HEK293T (cell line): Measurements from ENCODE around the gene KIF3A.

Source experiments
- CTCF ChIA-PET: fragments of 350-600 bp; formaldehyde crosslinking; extraction: SDS; loops from one replicate; lab custom pipeline; 2021; ENCODE audit warnings: antibody characterized with exemption, inconsistent platforms; lab: Yijun Ruan, JAX
- POLR2A ChIA-PET: fragments of 350-600 bp; formaldehyde crosslinking; extraction: SDS; loops from one replicate; lab custom pipeline; 2020; ENCODE audit warnings: antibody characterized with exemption, inconsistent platforms; lab: Yijun Ruan, JAX
- DNase-seq: peaks from one replicate; pipeline ENCODE4 v3.0.0; 2012; ENCODE audit warnings: mixed read lengths; ENCODE audit errors: extremely low spot score
- ARNT ChIP-seq: fragments of 450-650 bp; IDR thresholded peaks from 2 replicates; pipeline ENCODE4 v1.6.1; 2017; ENCODE audit warnings: mild to moderate bottlenecking
- BHLHE40 ChIP-seq: fragments of 450-650 bp; IDR thresholded peaks from 2 replicates; pipeline ENCODE4 v1.6.1; 2016; ENCODE audit warnings: mild to moderate bottlenecking, moderate library complexity, borderline replicate concordance
- CTBP1 ChIP-seq: fragments of 450-650 bp; IDR thresholded peaks from 2 replicates; pipeline ENCODE4 v1.6.1; 2016; ENCODE audit warnings: borderline replicate concordance
- ELF4 ChIP-seq: fragments of 450-650 bp; IDR thresholded peaks from 2 replicates; pipeline ENCODE4 v1.6.1; 2017; ENCODE audit warnings: antibody characterized with exemption
- FOXA1 ChIP-seq: fragments of 450-650 bp; IDR thresholded peaks from 2 replicates; pipeline ENCODE4 v1.6.1; 2016; ENCODE audit warnings: mild to moderate bottlenecking
- FOXK2 ChIP-seq: fragments of 450-650 bp; IDR thresholded peaks from 2 replicates; pipeline ENCODE4 v1.6.1; 2016; ENCODE audit warnings: mild to moderate bottlenecking
- FOXM1 ChIP-seq: fragments of 450-650 bp; IDR thresholded peaks from 2 replicates; pipeline ENCODE4 v1.6.1; 2017; ENCODE audit warnings: mild to moderate bottlenecking, borderline replicate concordance
- HDGF ChIP-seq: fragments of 450-650 bp; IDR thresholded peaks from 2 replicates; pipeline ENCODE4 v1.6.1; 2017; ENCODE audit warnings: antibody characterized with exemption, borderline replicate concordance
- L3MBTL2 ChIP-seq: fragments of 450-650 bp; conservative IDR thresholded peaks from 2 replicates; pipeline ENCODE4 v1.6.1; 2016; ENCODE audit warnings: mild to moderate bottlenecking
- LEF1 ChIP-seq: fragments of 450-650 bp; IDR thresholded peaks from 2 replicates; pipeline ENCODE4 v1.6.1; 2017; ENCODE audit warnings: mild to moderate bottlenecking, borderline replicate concordance
- NFRKB ChIP-seq: fragments of 450-650 bp; IDR thresholded peaks from 2 replicates; pipeline ENCODE4 v1.6.1; 2016; ENCODE audit warnings: mild to moderate bottlenecking, moderate library complexity
- PKNOX1 ChIP-seq: fragments of 450-650 bp; IDR thresholded peaks from 2 replicates; pipeline ENCODE4 v1.6.1; 2016
- SP1 ChIP-seq: fragments of 450-650 bp; IDR thresholded peaks from 2 replicates; pipeline ENCODE4 v1.6.1; 2017
- SUZ12 ChIP-seq: fragments of 450-650 bp; IDR thresholded peaks from 2 replicates; pipeline ENCODE4 v1.6.1; 2016; ENCODE audit warnings: mild to moderate bottlenecking
- TARDBP ChIP-seq: fragments of 450-650 bp; IDR thresholded peaks from 2 replicates; pipeline ENCODE4 v1.6.1; 2016
- ZNF384 ChIP-seq: fragments of 450-650 bp; IDR thresholded peaks from 2 replicates; pipeline ENCODE4 v1.6.1; 2016

The KIF3A gene

GRCh38 chr5:132767150-132767549 is 29.8 kb upstream of the KIF3A start:
- ChIA-PET POLR2A (interaction anchor here (1.0 to 1.7 kb wide), 2 partner anchors 9 to 10 kb away, joined by 5 to 6 read pairs; partner anchors contain the start of gene SEPTIN8), CTCF (interaction anchor here (1.0 kb wide), 1 partner anchor 53 kb away, joined by 4 read pairs; no protein-coding TSS in a partner anchor)
- no peak for DNase-seq
- no peak for TF ChIP-seq HDGF
- TF ChIP-seq SUZ12, result no peak
- TF ChIP-seq FOXK2, result no peak
- no peak for TF ChIP-seq LEF1

GRCh38 chr5:132766806-132767055 is 29.4 kb upstream of the KIF3A start:
- ChIA-PET CTCF (interaction anchor here (1.0 kb wide), 1 partner anchor 54 kb away, joined by 4 read pairs; no protein-coding TSS in a partner anchor), POLR2A (interaction anchor here (1.0 to 1.7 kb wide), 2 partner anchors 9 to 11 kb away, joined by 5 to 6 read pairs; partner anchors contain the start of gene SEPTIN8)
- DNase-seq, result no peak
- TF ChIP-seq ARNT (no peak), SUZ12 (no peak), ZNF384 (no peak), PKNOX1 (no peak), SP1 (no peak), FOXK2 (no peak), TARDBP (no peak), FOXM1 (no peak), NFRKB (no peak), FOXA1 (no peak), L3MBTL2 (no peak), LEF1 (no peak), HDGF (no peak), ELF4 (no peak), BHLHE40 (no peak), CTBP1 (no peak)

- TF ChIP-seq FOXM1 (no peak), ZNF384 (no peak), LEF1 (no peak), PKNOX1 (no peak), ARNT (no peak), CTBP1 (no peak), SUZ12 (no peak), L3MBTL2 (no peak), FOXK2 (no peak), SP1 (no peak), TARDBP (no peak), NFRKB (no peak), BHLHE40 (no peak), HDGF (no peak), ELF4 (no peak), FOXA1 (no peak)
- no peak for DNase-seq
- ChIA-PET POLR2A (interaction anchor here (1.5 to 1.7 kb wide), 2 partner anchors 9 to 11 kb away, joined by 4 to 5 read pairs; partner anchors contain the start of gene SEPTIN8), CTCF (interaction anchor here (1.0 kb wide), 1 partner anchor 54 kb away, joined by 4 read pairs; no protein-coding TSS in a partner anchor)
Measured at GRCh38 chr5:132766020-132766805, 28.9 kb upstream of the KIF3A start.

- CTCF ChIA-PET, result no interaction called here
- POLR2A ChIA-PET, result interaction anchor here (0.6 to 1.5 kb wide), 2 partner anchors 10 to 19 kb away, joined by 3 to 4 read pairs; no protein-coding TSS in a partner anchor
Measured at GRCh38 chr5:132765311-132766019, 28.1 kb upstream of the KIF3A start.

More at GRCh38 chr5:132765311-132766019, 28.1 kb upstream of the KIF3A start:
- DNase-seq, result no peak
- TF ChIP-seq BHLHE40 (no peak), FOXM1 (no peak), LEF1 (no peak), ARNT (no peak), ELF4 (no peak), SUZ12 (no peak), HDGF (no peak), FOXA1 (no peak), ZNF384 (no peak), L3MBTL2 (no peak), TARDBP (no peak), PKNOX1 (no peak), CTBP1 (no peak), SP1 (no peak), FOXK2 (no peak), NFRKB (no peak)
